Embryonic facial prominence (tissue), 1 donor: ENCODE data around the gene MAJIN.
"Not testable (repeated sequence)": the region's sequence is repeated elsewhere in the genome, so short reads cannot be mapped to it uniquely, and the experiment has no call there.

Experiments used
- DNase-seq: peaks from one replicate; pipeline ENCODE4 v3.0.0-alpha.2; 2016; ENCODE audit errors: extremely low spot score

The MAJIN gene

GRCh38 chr11:64971421-64972233 is at the start of gene MAJIN:
Gene MAJIN (minus strand): TSS chr11:64972108. CDS start chr11:64959405, 12,703 bp downstream.
- no peak for DNase-seq

- no peak for DNase-seq
These were observed 49.6 kb upstream of the MAJIN start for GRCh38 chr11:65021509-65021908.

DNA sequence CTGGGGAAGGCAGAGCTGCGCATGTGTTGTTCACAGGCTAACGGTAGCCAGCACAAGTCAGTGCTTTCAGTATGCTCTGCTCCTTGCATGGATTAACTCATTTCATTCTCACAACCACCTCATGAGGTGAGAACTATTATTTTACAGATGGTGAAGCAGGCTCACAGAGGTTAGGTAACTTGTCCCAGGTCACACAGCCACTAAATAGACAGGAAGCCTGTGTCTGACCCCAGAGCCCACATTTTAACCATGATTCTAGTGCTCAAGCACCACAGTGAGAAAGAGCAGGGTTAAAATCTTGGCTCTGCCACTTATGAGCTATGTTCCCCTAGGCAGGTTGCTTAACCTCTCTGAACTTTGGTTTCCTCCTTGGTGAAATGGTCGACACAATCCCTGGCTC is 49.1 kb upstream of the MAJIN start:
- DNase-seq = no peak

- DNase-seq = no peak
These were observed 47.9 kb upstream of the MAJIN start for GRCh38 chr11:65019824-65020223.

GRCh38 chr11:65017937-65018336 is 46.0 kb upstream of the MAJIN start:
- DNase-seq = no peak

GRCh38 chr11:65016705-65017104 is 44.8 kb upstream of the MAJIN start:
- no peak for DNase-seq

- DNase-seq = no peak
These were observed 42.9 kb upstream of the MAJIN start for GRCh38 chr11:65014726-65015227.

DNA sequence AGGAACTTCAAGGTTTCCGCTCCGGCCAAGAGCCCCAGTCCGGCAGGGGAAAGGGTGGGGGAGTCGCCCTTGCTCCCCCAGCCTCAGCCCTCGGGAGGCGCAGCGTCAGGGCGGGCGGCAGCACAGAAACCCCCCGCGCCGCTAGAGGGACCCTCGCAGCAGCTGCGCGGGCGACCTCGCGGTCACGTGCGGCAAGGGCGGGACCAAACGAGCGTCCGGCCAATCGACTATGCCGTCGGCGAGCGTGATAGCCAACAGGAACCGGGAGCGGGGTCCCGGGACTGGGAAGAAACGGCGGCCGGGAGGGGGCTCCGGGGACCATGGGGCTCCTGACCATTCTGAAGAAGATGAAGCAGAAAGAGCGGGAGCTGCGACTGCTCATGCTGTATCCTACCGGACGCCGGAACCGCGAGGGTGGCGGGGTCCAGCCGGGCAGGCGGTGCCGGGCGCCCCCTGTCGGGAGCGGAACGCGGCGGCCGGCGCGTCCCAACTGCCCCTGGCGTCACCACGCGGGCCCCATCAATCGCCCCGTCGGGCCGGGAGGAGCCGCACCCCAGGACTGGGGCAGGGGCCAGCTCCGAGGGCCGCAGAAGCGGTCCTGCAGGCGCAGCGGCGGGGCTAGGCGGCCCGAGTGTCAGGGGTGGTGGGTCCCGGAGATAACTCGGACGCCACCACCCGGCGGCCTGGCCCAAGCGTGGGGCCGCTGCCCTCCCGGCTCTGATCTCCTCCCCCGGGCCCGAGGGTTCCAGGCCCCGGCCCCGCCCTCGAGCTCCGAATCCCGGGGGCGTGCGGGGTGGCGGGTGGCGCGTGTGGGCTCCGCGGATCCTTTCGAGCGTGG is 42.2 kb upstream of the MAJIN start, which contains the start of gene ARL2:
ARL2 (plus strand) TSS at position 273 of the 838 bp plus-strand sequence; CDS start at position 321, 48 bp downstream.
- DNase-seq = peak; percentile 81

GRCh38 chr11:65013130-65013887 is 41.4 kb upstream of the MAJIN start:
- peak; percentile 81 for DNase-seq

DNA sequence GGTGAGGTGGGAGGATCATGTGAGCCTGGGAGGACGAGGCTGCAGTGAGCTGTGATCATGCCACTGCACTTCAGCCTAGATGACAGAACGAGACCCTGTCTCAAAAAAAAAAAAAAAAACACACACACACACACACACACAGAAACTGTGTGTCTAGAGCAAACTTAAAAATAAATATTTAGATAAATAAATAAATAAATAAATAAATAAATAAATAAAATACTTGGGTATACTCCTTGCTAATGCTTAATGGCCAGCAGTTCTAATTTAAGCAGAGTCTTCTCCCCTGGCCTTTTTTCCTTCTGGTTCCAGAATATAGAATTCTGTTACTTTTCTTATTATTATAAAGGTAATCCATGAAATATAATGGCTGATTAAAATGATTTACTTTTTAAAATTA is 37.0 kb upstream of the MAJIN start:
- no peak for DNase-seq

- no peak for DNase-seq
These were observed 36.1 kb upstream of the MAJIN start for GRCh38 chr11:65008016-65008415.

- DNase-seq = not testable (repeated sequence)
These were observed 32.1 kb upstream of the MAJIN start for GRCh38 chr11:65003968-65004367.

- DNase-seq = no peak
These were observed 31.4 kb upstream of the MAJIN start for GRCh38 chr11:65003282-65003681.

DNA sequence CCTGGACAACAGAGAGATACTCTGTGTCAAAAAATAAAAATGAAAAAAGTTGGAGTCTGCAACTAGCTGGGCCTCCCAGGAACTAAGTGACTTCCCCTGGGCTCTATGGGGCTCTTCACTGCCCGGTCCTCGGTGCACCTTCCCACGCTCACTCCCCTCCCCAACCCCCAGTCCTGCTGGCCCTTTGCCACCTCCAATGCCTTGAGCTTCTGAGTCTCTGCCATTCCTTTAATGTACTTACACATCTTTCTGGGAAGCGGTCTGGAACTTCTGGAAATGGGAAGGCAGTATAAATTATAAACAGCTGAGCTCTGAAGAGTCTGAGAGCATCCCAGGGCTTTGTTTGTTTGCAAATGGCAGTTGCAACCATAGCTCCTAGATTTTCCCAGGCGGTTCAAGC is 30.8 kb upstream of the MAJIN start:
- DNase-seq = no peak

DNA sequence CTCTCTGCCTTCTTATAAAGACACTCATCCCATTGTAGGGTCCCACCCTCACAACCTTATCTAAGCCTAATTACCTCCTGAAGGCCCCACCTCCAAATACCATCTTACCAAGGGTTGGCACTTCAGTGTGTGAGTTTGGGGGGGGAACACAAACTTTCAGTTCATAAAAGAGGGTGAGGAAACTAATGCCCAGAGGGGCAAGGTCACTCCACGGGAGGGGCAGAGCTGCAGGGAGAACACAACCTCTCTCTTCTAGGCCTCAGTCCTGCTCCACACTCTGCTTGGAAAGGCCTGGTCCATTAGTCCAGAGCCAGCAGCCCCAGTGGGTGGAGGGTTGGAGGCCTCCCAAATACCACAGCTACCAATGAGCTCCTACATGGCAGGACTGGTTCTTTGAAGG is 27.6 kb upstream of the MAJIN start:
- no peak for DNase-seq

GRCh38 chr11:64998690-64999431 is 27.0 kb upstream of the MAJIN start:
- DNase-seq = no peak

GRCh38 chr11:64998141-64998540 is 26.2 kb upstream of the MAJIN start:
- no peak for DNase-seq

DNA sequence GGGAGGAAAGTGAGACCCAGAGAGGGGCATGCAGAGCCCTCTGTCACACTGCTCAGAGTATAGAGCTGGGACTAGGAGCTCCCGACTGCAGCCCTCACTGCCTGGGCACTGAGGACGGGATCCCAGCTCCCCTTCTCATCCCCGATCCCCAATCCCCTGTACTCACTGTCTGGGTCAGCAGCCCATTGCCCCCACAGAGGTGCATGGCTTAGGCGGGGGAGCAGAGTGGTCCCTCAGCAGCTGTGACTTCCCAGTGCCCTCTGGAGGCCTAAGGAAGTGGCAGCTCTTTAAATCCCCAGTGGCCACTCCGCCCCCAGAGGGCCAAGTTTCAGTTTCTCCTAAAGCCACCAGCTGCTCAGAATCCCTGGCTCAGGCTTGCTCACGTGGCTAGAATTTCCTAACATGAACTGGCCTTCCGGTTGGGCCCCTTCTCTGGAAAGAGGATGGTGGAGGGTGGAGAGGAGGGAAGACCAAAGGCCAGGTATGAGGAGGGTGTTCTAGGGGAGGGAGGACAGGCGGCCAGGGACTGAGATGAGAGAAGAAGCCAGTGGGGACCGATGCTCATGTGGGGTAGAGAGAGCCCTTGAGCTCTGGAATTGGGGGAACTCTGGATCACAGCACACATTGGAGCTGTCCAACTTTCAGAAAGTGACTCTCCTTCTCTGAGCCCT is 24.9 kb upstream of the MAJIN start, which contains the start of gene BATF2:
BATF2 (minus strand) TSS at position 262 of the 671 bp plus-strand sequence; CDS start at position 205, 57 bp downstream.
- no peak for DNase-seq

DNA sequence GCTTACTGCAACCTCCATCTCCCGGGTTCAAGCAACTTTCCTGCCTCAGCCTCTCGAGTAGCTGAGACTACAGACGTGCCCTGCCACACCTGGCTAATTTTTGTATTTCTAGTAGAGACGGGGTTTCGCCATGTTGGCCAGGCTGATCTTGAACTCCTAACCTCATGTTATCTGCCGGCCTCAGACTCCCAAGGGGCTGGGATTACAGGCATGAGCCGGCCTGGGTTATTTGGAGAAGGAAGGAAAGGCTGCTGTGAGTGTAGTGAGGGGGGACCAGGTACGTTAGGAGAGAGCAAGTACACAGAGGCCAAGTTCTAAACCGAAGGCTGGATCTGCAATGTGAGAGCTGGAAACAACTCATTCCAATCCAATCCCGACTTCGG is 24.4 kb upstream of the MAJIN start:
- no peak for DNase-seq

GRCh38 chr11:64994318-64994717 is 22.4 kb upstream of the MAJIN start:
- DNase-seq = no peak
